HepG2 (cell line): ENCODE data around the gene ARHGAP22.

ENCODE experiments used
- ARID3A ChIP-seq: IDR thresholded peaks from 2 replicates; pipeline ENCODE4 v1.6.1; 2012; ENCODE audit warnings: low read depth, low read length, improper control_type of control experiment
- BORCS8-MEF2B ChIP-seq: sonication (generic); formaldehyde crosslinking; IDR thresholded peaks from 2 replicates; pipeline ENCODE4 v1.8.0; 2022; ENCODE audit warnings: mild to moderate bottlenecking, missing genetic modification reagents
- CTCF ChIP-seq: sonication (generic); formaldehyde crosslinking; IDR thresholded peaks from 2 replicates; pipeline ENCODE4 v1.5.0; 2020; ENCODE audit warnings: mild to moderate bottlenecking, missing genetic modification reagents, moderate library complexity
- FOXP1 ChIP-seq, 2 experiments: fragments of 450-650 bp in 1 of 2; IDR thresholded peaks; 2 replicates each; pipeline ENCODE4 v1.6.1; 2017 to 2018; ENCODE audit warnings: antibody characterized with exemption in 1 of 2
- FUBP1 ChIP-seq: sonication (generic); formaldehyde crosslinking; IDR thresholded peaks from 2 replicates; pipeline ENCODE4 v1.5.1; 2020; ENCODE audit warnings: missing genetic modification reagents, mild to moderate bottlenecking, borderline replicate concordance
- NCOR1 ChIP-seq: fragments of 200-600 bp; sonication (generic); IDR thresholded peaks from 2 replicates; pipeline ENCODE4 v1.7.0; 2017; ENCODE audit warnings: antibody characterized with exemption, low read length, borderline replicate concordance
- NR2F2 ChIP-seq: IDR thresholded peaks from 2 replicates; pipeline ENCODE4 v1.6.1; 2012; ENCODE audit warnings: low read depth, inconsistent platforms, borderline replicate concordance
- NRL ChIP-seq: sonication (generic); formaldehyde crosslinking; IDR thresholded peaks from 2 replicates; pipeline ENCODE4 v1.5.0; 2020; ENCODE audit warnings: missing genetic modification reagents, mild to moderate bottlenecking, moderate library complexity, borderline replicate concordance
- POLR2A ChIP-seq, 2 experiments: IDR thresholded peaks; 2 replicates each; pipeline ENCODE4 v1.6.1; 2011; ENCODE audit warnings: low read depth in 2 of 2, low read length in 2 of 2, mild to moderate bottlenecking in 1 of 2, moderate library complexity in 1 of 2; ENCODE audit not compliant: insufficient read depth in 1 of 2
- RFX5 ChIP-seq: IDR thresholded peaks from 2 replicates; pipeline ENCODE4 v1.6.1; 2011; ENCODE audit warnings: low read depth, low read length, improper control_type of control experiment
- ZNF274 ChIP-seq: sonication (generic); formaldehyde crosslinking; IDR thresholded peaks from 2 replicates; pipeline ENCODE4 v1.5.1; 2020; ENCODE audit warnings: mild to moderate bottlenecking, missing genetic modification reagents
- ZNF572 ChIP-seq: sonication (generic); formaldehyde crosslinking; IDR thresholded peaks from 2 replicates; pipeline ENCODE4 v1.5.1; 2020; ENCODE audit warnings: mild to moderate bottlenecking, missing genetic modification reagents
- ZNF781 ChIP-seq: sonication (generic); formaldehyde crosslinking; IDR thresholded peaks from 2 replicates; pipeline ENCODE4 v1.5.1; 2020; ENCODE audit warnings: borderline replicate concordance, mild to moderate bottlenecking, missing genetic modification reagents; ENCODE audit errors: not compliant biosample characterization
- ZSCAN29 ChIP-seq: sonication (generic); formaldehyde crosslinking; conservative IDR thresholded peaks from 2 replicates; pipeline ENCODE4 v1.4.0; 2020; ENCODE audit warnings: mild to moderate bottlenecking, missing genetic modification reagents

DNA sequence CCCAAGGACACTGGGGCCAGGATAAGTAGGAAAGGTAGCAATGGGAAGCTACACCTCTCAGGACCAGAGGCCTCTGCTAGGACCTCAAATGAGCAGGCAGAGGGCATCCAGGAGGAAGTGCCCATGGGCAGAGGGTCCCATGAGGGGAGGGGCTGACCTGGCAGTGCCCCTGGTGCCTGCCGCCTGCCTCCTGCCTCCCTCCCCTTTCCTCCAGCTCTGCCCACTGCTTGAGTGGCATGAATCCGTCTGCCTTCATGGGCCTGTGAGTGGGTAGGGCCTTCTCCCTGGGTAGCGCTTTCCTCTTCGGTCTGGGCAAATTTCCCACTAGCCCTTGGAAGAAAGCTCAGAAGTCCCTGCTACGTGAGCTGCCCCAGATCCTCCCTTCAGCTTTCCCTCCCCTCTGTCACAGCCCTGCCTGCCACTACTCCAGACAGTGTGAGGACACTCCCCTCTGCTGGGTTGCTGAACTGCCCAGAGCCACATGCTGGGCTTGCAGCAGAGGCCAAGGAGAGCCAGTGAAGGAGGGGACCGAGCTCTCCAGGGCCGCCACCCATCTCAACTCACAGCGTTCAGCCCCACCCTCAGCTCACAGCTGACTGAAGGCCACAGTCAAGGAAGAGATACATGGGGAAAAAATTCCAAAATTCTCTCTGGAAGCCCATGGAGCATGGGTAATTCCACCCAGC is 141.4 kb downstream of the ARHGAP22 start:
- no peak for TF ChIP-seq NCOR1
- TF ChIP-seq FOXP1 (IDR thresholded peaks at IDR 0.05): no peak
- TF ChIP-seq FOXP1 (CRISPR knock-in tag; IDR thresholded peaks at IDR 0.05): no peak
- TF ChIP-seq BORCS8-MEF2B: no peak
- TF ChIP-seq CTCF (CRISPR knock-in tag): 0 out of 2 replicates have a peak, but pooled peaks have one; percentile 21
- no peak for TF ChIP-seq POLR2A (IDR thresholded peaks at IDR 0.05; ENCODE audit: insufficient read depth in 1 of 2, low read depth in 2 of 2, low read length in 2 of 2)
- TF ChIP-seq ARID3A: no peak
- no peak for TF ChIP-seq NRL
- no peak for TF ChIP-seq FUBP1 (CRISPR knock-in tag)
- TF ChIP-seq ZNF572: no peak
- no peak for TF ChIP-seq ZNF274 (CRISPR knock-in tag)
- no peak for TF ChIP-seq ZNF781 (CRISPR knock-in tag)
- no peak for TF ChIP-seq RFX5
- TF ChIP-seq NR2F2: no peak
- TF ChIP-seq ZSCAN29 (CRISPR knock-in tag): no peak
